HepG2 (cell line): ENCODE results near the gene IFT80. TPM values are rescaled to one million over a fixed set of nuclear protein-coding genes. Genes with fewer than 3 reads are reported as not detected.

Source experiments
- ATAC-seq: fragments of 200-7000 bp; cut with Tn5 transposase; 3 replicates; pipeline ENCODE4 v1.9.1; 2020; ENCODE audit warnings: mild to moderate bottlenecking, moderate library complexity
- BruUV-seq: library from RNA; stranded (reverse); fragments of 400-500 nt; replicated peaks from 2 replicates; lab custom pipeline; 2021; lab: Mats Ljungman, UMichigan
- CTCF ChIA-PET: fragments of 300-600 bp; formaldehyde crosslinking; extraction: SDS; loops from one replicate; lab custom pipeline; 2021; ENCODE audit warnings: low total read pairs, inconsistent platforms, low intra/inter-chr PET ratio; lab: Yijun Ruan, JAX
- POLR2A ChIA-PET: fragments of 350-600 bp; sonication (Branson Sonifier 250); formaldehyde crosslinking; loops from one replicate; lab custom pipeline; 2020; ENCODE audit warnings: antibody characterized with exemption, inconsistent platforms; lab: Yijun Ruan, JAX
- DNase-seq: peaks from one replicate; pipeline ENCODE4 v3.0.0-alpha.2; 2015; ENCODE audit warnings: low spot score
- FAIRE-seq: peaks from 3 replicates; lab custom pipeline; 2011; peaks lifted over from hg19 to GRCh38; lab: Jason Lieb, UNC
- H2AFZ ChIP-seq: one replicate; pipeline ENCODE4 v1.6.1; 2011; ENCODE audit warnings: low read length, inconsistent platforms
- H3K27ac ChIP-seq: fragments of 300-600 bp; 3 replicates; pipeline ENCODE4 v1.8.0; 2011; ENCODE audit warnings: mixed run types, mild to moderate bottlenecking, mixed read lengths, low read length, inconsistent platforms; ENCODE audit not compliant: insufficient read depth; ENCODE audit errors: extremely low read length
- H3K27me3 ChIP-seq, 2 experiments: fragments of 200-600 bp in 1 of 2; 2 replicates in 1 of 2; 3 replicates in 1 of 2; pipeline versions ENCODE4 v1.6.0 to v1.8.0; 2011; ENCODE audit warnings: low read length in 2 of 2, mild to moderate bottlenecking in 2 of 2, moderate library complexity in 2 of 2, inconsistent platforms in 1 of 2; ENCODE audit not compliant: insufficient read depth in 2 of 2, control insufficient read depth in 1 of 2
- H3K36me3 ChIP-seq, 2 experiments: fragments of 200-600 bp in 1 of 2; replicated peaks in 1 of 2; 2 replicates in 1 of 2; 3 replicates in 1 of 2; pipeline versions ENCODE4 v1.5.1 to v1.8.0; 2011; ENCODE audit warnings: low read length in 2 of 2, inconsistent platforms in 1 of 2; ENCODE audit not compliant: insufficient read depth in 2 of 2, control insufficient read depth in 1 of 2
- H3K4me1 ChIP-seq: 2 replicates; pipeline ENCODE4 v1.5.1; 2012; ENCODE audit warnings: low read length, inconsistent platforms; ENCODE audit not compliant: insufficient read depth
- H3K4me2 ChIP-seq: 2 replicates; pipeline ENCODE4 v1.6.0; 2011; ENCODE audit warnings: low read depth, low read length, inconsistent platforms
- H3K4me3 ChIP-seq, 3 experiments: fragments of 200-600 bp in 1 of 3; sonication (generic), shearing (Covaris generic) in 1 of 3; replicated peaks in 1 of 3; 2 replicates each; pipeline ENCODE4 v1.5.1; 2011 to 2016; ENCODE audit warnings: low read length in 3 of 3, inconsistent platforms in 2 of 3, low read depth in 2 of 3, mild to moderate bottlenecking in 2 of 3, control low read depth in 1 of 3, mixed read lengths in 1 of 3; ENCODE audit not compliant: insufficient read depth in 1 of 3
- H3K79me2 ChIP-seq: one replicate; pipeline ENCODE4 v1.6.1; 2011; ENCODE audit warnings: low read length, inconsistent platforms; ENCODE audit not compliant: insufficient read depth
- H3K9ac ChIP-seq: 2 replicates; pipeline ENCODE4 v1.6.0; 2011; ENCODE audit warnings: mild to moderate bottlenecking, low read depth, low read length, inconsistent platforms; ENCODE audit not compliant: insufficient read depth
- H3K9me3 ChIP-seq: 2 replicates; pipeline ENCODE4 v1.5.1; 2012; ENCODE audit warnings: mild to moderate bottlenecking, low read length
- H4K20me1 ChIP-seq: 2 replicates; pipeline ENCODE4 v1.6.0; 2011; ENCODE audit warnings: inconsistent platforms, mild to moderate bottlenecking, low read length, moderate library complexity; ENCODE audit not compliant: insufficient read depth
- KMT2A ChIP-seq: sonication (generic); formaldehyde crosslinking; IDR thresholded peaks from 2 replicates; pipeline ENCODE4 v1.4.0; 2020; ENCODE audit warnings: missing genetic modification reagents
- NR2F2 ChIP-seq: IDR thresholded peaks from 2 replicates; pipeline ENCODE4 v1.6.1; 2012; ENCODE audit warnings: low read depth, inconsistent platforms, borderline replicate concordance
- RARG ChIP-seq: sonication (generic); formaldehyde crosslinking; IDR thresholded peaks from 2 replicates; pipeline ENCODE4 v1.4.0; 2020; ENCODE audit warnings: low read depth, mild to moderate bottlenecking, missing genetic modification reagents
- TAF15 ChIP-seq: fragments of 200-400 bp; formaldehyde crosslinking; IDR thresholded peaks from one replicate; pipeline ENCODE4 v1.6.1; 2018; ENCODE audit warnings: mild to moderate bottlenecking, low read depth, low read length; ENCODE audit not compliant: poor library complexity, severe bottlenecking
- ZBTB46 ChIP-seq: sonication (generic); formaldehyde crosslinking; IDR thresholded peaks from 2 replicates; pipeline ENCODE4 v1.4.0; 2020; ENCODE audit warnings: mild to moderate bottlenecking, missing genetic modification reagents, borderline replicate concordance
- ZFX ChIP-seq: sonication (generic); formaldehyde crosslinking; IDR thresholded peaks from 2 replicates; pipeline ENCODE4 v1.4.0; 2020; ENCODE audit warnings: mild to moderate bottlenecking, low read depth, missing genetic modification reagents, moderate library complexity
- ZNF230 ChIP-seq: sonication (generic); formaldehyde crosslinking; IDR thresholded peaks from 2 replicates; pipeline ENCODE4 v1.4.0; 2020; ENCODE audit warnings: mild to moderate bottlenecking, missing genetic modification reagents
- ZNF589 ChIP-seq: sonication (generic); formaldehyde crosslinking; conservative IDR thresholded peaks from 2 replicates; pipeline ENCODE4 v1.8.0; 2022; ENCODE audit warnings: mild to moderate bottlenecking, moderate library complexity, missing genetic modification reagents
- WGBS: methylation state at CpG from one replicate; pipeline ENCODE4 v1.1.6; 2017; ENCODE audit warnings: low lambda C conversion rate; 5-methylcytosine and 5-hydroxymethylcytosine counted together
- in situ Hi-C: cut with HindIII; loops from 2 replicates; pipeline ENCODE4 v1.10.0; 2017; ENCODE audit warnings: low pct_unique_long_range_greater_than_20kb; ENCODE audit not compliant: extremely low pct_ligation_motif_present
- intact Hi-C: fragments of 100-400 bp; cut with micrococcal nuclease; formaldehyde crosslinking; loops from one replicate; pipeline ENCODE4 v1.10.0; 2022; ENCODE audit not compliant: unreplicated experiment
- polyA plus RNA-seq, 8 experiments: library from polyadenylated mRNA; depleted of rRNA in 3 of 8; stranded (reverse) in 7 of 8; unstranded in 1 of 8; fragments of >200 nt; fragmentation: Illumina TruSeq in 4 of 8; extraction: Trizol in 4 of 8; gene quantifications; 2 replicates each; pipeline versions ENCODE4 v1.2.1 to v1.2.3, GENCODE V29; 2011 to 2016; ENCODE audit warnings: low read depth in 4 of 8, missing spikeins in 1 of 8, mixed read lengths in 1 of 8; ENCODE audit not compliant: insufficient read depth in 1 of 8
- total RNA-seq, 5 experiments: library from RNA; depleted of rRNA; stranded (reverse); fragments of >200 nt; fragmentation: Illumina TruSeq; extraction: Trizol; gene quantifications; 2 replicates each; pipeline ENCODE4 v1.2.3, GENCODE V29; 2016; ENCODE audit warnings: low read depth in 1 of 5
- TF ChIP-seq, protein P1 (sequence below): sonication (generic); IDR thresholded peaks from 2 replicates; pipeline ENCODE4 v1.6.1; 2016; ENCODE audit warnings: low read depth, borderline replicate concordance

Gene IFT80
- total and polyA plus RNA-seq, 2 of the 13 experiments (the other 11 are each of a cell fraction or from before 2014, with no cell fraction given): 11.4 to 15.7 TPM

- Histone ChIP-seq H2AFZ (no peak overlapping the region), H3K79me2 (no peaks in the 10 kb centered on the region), H3K9ac (no peak overlapping the region), H3K36me3 (no peaks in the 10 kb centered on the region; a peak in 1 of 5 replicates), H3K27me3 (no peaks in the 10 kb centered on the region), H4K20me1 (no peaks in the 10 kb centered on the region), H3K4me1 (no peaks in the 10 kb centered on the region), H3K9me3 (no peaks in the 10 kb centered on the region), H3K27ac (no peak overlapping the region), H3K4me3 (no peak overlapping the region), H3K4me2 (no peak overlapping the region)
- FAIRE-seq (no peak), ATAC-seq (no peak), DNase-seq (no peak)
- no TSS peak for BruUV-seq
- 86% methylated on average over 7 of the region's 7 CpGs for WGBS
- POLR2A ChIA-PET: no interaction called here
- in situ Hi-C loops: no loop called here
- CTCF ChIA-PET: no interaction called here
- intact Hi-C loops: no loop called here
- no peak for TF ChIP-seq RARG (CRISPR knock-in tag)
- TF ChIP-seq, protein P1, sequence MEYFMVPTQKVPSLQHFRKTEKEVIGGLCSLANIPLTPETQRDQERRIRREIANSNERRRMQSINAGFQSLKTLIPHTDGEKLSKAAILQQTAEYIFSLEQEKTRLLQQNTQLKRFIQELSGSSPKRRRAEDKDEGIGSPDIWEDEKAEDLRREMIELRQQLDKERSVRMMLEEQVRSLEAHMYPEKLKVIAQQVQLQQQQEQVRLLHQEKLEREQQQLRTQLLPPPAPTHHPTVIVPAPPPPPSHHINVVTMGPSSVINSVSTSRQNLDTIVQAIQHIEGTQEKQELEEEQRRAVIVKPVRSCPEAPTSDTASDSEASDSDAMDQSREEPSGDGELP: no peak
These were observed 41.7 kb upstream of the IFT80 start for GRCh38 chr3:160440687-160441086.

DNA sequence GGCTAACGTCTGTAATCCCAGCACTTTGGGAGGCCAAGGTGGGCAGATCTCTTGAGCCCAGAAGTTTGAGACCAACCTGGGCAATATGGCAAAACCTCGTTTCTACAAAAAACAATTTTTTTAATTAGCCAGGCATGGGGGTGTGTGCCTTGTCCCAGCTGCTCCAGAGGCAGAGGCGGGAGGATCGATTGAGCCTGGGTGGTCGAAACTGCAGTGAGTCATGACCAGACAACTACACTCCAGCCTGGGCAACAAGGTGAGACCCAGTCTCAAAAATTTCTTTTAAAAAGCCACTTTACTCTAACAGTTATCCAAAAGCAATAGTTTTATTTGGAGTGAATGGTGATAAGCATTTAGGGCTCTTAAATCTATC is 38.0 kb upstream of the IFT80 start:
- H3K4me1 ChIP-seq: no peaks in the 10 kb centered on the region
- no peak overlapping the region for H3K4me2 ChIP-seq
- in situ Hi-C loops: no loop called here
- H2AFZ ChIP-seq: no peak overlapping the region
- no peak overlapping the region for H3K9ac ChIP-seq
- no peaks in the 10 kb centered on the region for H3K27me3 ChIP-seq
- peaks cover 0 to 10% of the 10 kb centered on the region in 2 experiments; a peak in 4 of 5 replicates for H3K36me3 ChIP-seq
- no peak overlapping the region for H3K27ac ChIP-seq
- H3K9me3 ChIP-seq: no peaks in the 10 kb centered on the region
- CTCF ChIA-PET: no interaction called here
- WGBS: 93% methylated on average over 5 of the region's 5 CpGs
- ATAC-seq (peak; percentile 57), DNase-seq (no peak), FAIRE-seq (no peak)
- H3K4me3 ChIP-seq: no peak overlapping the region
- intact Hi-C loops: no loop called here
- no TSS peak for BruUV-seq
- H4K20me1 ChIP-seq: no peaks in the 10 kb centered on the region
- POLR2A ChIA-PET: no interaction called here
- no peaks in the 10 kb centered on the region for H3K79me2 ChIP-seq
- TF ChIP-seq TAF15 (no peak), KMT2A (CRISPR knock-in tag) (no peak), ZNF230 (no peak), NR2F2 (no peak), ZFX (CRISPR knock-in tag) (no peak), ZBTB46 (CRISPR knock-in tag) (no peak), ZNF589 (CRISPR knock-in tag) (no peak)
- TF ChIP-seq, all 625 proteins: peak for 0
